ENCODE data around the gene ATP2C2. TPM values are rescaled to one million over a fixed set of nuclear protein-coding genes. Genes with fewer than 3 reads are reported as not detected.

Gene ATP2C2
- total RNA-seq, 1 donor from 2014 or later: 6.8 TPM

DNA sequence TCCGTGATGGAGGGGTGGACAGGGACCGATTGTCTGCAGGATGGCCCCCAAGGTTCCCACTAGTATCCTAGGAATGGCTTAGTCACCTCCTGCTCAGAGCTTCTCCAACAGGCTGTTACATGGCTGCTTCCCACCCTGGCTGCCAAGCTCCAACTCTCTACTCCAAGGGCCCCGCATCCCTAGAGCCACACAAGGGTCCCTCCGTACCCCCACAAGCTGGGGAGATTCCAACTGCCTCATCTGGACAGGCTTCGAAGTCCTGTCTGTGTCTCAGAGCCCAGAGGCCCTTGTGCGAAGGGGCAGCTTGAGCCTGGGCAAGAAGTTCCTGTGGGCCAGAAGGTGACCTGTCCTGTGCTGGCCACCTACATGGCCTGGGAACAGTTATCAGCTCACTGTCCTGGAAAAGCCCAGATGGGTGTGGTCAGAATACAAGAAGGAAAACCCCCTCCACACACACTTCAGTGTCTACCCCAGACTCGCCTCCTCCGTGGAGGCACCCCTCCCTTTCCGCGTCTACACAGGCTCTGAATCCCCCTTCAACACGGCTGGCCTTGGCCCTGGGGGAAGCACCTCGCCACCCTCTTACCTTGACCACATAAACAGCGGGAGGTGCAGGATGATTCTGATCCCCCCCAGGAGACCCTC, 135.5 kb downstream of the ATP2C2 start:
- peak overlapping the region; percentile 88 for H3K4me3 Mint-ChIP-seq (ENCODE audit: low read depth)
- peaks cover 3% of the 10 kb centered on the region for H3K27me3 Mint-ChIP-seq
- TF ChIP-seq, protein P1, sequence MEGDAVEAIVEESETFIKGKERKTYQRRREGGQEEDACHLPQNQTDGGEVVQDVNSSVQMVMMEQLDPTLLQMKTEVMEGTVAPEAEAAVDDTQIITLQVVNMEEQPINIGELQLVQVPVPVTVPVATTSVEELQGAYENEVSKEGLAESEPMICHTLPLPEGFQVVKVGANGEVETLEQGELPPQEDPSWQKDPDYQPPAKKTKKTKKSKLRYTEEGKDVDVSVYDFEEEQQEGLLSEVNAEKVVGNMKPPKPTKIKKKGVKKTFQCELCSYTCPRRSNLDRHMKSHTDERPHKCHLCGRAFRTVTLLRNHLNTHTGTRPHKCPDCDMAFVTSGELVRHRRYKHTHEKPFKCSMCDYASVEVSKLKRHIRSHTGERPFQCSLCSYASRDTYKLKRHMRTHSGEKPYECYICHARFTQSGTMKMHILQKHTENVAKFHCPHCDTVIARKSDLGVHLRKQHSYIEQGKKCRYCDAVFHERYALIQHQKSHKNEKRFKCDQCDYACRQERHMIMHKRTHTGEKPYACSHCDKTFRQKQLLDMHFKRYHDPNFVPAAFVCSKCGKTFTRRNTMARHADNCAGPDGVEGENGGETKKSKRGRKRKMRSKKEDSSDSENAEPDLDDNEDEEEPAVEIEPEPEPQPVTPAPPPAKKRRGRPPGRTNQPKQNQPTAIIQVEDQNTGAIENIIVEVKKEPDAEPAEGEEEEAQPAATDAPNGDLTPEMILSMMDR (IDR thresholded peaks at IDR 0.05; ENCODE audit: unreplicated experiment): no peak
- peaks cover 9% of the 10 kb centered on the region for H3K4me1 Mint-ChIP-seq (ENCODE audit: low read depth)
- H3K9me3 Mint-ChIP-seq (ENCODE audit: low read depth): no peaks in the 10 kb centered on the region
- no peak for DNase-seq (ENCODE audit: low spot score, unreplicated experiment)
- H3K27ac Mint-ChIP-seq: peak overlapping the region; percentile 71
- peaks cover 3% of the 10 kb centered on the region for H3K36me3 Mint-ChIP-seq (ENCODE audit: insufficient read depth)

DNA sequence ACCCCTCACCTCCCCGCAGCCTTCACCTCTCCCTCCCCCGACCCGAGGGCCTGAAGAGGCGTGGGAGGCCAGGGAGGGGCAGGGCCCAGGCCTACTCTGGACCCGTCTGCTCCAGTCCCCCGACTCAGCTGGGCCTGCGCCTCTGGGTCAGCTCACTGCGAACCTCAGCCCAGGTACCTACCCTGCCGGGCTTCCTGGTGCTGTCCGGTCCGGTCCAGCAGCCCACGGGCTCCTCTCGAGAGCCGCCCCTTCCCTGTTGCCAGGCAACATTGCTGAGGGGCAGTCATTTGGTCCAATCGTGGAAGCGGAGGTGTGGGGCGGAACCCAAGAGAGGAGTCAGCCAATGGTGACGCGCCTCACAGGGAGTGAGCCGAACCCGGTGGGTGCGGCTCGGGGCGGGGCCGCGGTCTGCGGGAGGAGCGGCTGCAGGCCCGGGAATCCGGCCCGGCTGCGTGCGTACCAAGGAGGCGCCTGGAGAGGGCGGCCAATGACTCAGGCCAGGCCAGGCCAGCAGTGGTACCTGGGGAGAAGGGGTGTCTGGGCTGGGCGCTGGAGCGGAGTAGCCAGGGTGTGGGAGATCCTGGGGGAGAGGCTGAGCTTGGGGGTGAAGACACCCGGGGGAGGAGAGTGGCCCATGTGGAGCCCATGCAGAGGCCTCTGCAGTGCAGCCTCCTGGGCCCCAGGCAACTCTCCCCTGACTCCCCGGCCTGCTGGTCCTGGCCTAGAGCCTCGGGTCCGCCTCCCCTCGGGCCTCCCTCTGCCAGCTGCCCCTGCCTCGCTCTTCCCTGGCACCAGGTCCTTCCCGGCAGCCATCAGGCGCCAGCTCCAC, 136.3 kb downstream of the ATP2C2 start, which contains the start of gene MEAK7:
Gene MEAK7 (minus strand): TSS at position 240 of the 829 bp plus-strand sequence. CDS start 6,573 bp downstream, outside the sequence.
- H3K27ac Mint-ChIP-seq: peak within 1 kb of the TSS; percentile 92
- H3K4me3 Mint-ChIP-seq (ENCODE audit: low read depth): peak within 1 kb of the TSS; percentile 88
- H3K9me3 Mint-ChIP-seq (ENCODE audit: low read depth): no peaks in the 10 kb centered on the region
- peaks cover 6% of the 10 kb centered on the region for H3K27me3 Mint-ChIP-seq
- H3K36me3 Mint-ChIP-seq (ENCODE audit: insufficient read depth): no peaks in the 10 kb centered on the region
- peak; percentile 98 for DNase-seq (ENCODE audit: low spot score, unreplicated experiment)
- TF ChIP-seq, protein P1 (IDR thresholded peaks at IDR 0.05; ENCODE audit: unreplicated experiment): no peak
- H3K4me1 Mint-ChIP-seq (ENCODE audit: low read depth): peaks cover 9% of the 10 kb centered on the region

DNA sequence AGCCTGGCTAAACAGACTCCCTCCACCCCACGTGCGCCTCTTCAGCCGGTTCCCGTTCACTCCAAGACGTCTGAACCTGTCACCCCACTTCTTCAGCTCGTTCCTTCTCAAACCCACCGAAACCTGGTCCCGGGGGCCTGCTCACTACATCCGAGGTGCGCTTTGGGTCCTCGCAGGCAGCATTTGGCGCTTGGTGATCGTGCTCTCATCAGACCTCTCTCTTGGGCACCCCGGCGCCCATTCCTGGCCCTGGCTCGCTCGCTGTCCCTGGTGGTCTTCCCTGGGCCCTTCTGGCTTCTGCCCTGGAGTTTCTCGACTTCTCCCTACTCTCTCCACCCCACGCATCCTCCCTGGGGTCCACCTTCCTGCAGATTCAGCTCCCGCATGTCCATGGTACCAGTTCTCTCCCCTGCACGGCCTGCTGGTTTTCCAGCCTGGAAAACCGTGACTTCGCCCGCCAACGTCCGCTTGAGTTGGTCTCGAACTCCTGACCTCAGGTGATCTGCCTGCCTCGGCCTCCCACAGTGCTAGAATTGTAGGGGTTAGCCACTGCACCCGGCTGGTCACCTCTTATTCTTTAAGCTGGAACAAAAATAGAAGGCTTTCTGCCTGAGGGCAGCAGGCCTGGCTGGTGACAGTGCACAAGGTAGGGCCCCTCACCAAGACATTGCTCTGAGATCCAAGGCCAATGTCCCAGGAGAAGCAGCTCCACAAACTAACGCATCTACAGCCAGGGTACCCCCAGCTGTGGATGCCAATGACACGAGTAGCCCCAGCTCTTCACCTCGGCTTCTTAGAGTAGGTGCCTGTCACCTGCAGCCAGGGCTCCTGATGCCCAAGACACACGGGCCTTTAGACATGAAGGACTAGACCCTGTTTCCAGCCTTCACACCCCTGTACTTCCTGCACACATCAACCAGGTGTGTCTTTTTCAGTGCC, 137.2 kb downstream of the ATP2C2 start:
- Mint-ChIP-seq H3K4me1 (ENCODE audit: low read depth) (peaks cover 9% of the 10 kb centered on the region), H3K36me3 (ENCODE audit: insufficient read depth) (no peaks in the 10 kb centered on the region), H3K27ac (peak overlapping the region; percentile 92), H3K4me3 (ENCODE audit: low read depth) (peak overlapping the region; percentile 88), H3K27me3 (peaks cover 10% of the 10 kb centered on the region), H3K9me3 (ENCODE audit: low read depth) (no peaks in the 10 kb centered on the region)
- TF ChIP-seq, protein P1 (IDR thresholded peaks at IDR 0.05; ENCODE audit: unreplicated experiment): no peak
- no peak for DNase-seq (ENCODE audit: low spot score, unreplicated experiment)

DNA sequence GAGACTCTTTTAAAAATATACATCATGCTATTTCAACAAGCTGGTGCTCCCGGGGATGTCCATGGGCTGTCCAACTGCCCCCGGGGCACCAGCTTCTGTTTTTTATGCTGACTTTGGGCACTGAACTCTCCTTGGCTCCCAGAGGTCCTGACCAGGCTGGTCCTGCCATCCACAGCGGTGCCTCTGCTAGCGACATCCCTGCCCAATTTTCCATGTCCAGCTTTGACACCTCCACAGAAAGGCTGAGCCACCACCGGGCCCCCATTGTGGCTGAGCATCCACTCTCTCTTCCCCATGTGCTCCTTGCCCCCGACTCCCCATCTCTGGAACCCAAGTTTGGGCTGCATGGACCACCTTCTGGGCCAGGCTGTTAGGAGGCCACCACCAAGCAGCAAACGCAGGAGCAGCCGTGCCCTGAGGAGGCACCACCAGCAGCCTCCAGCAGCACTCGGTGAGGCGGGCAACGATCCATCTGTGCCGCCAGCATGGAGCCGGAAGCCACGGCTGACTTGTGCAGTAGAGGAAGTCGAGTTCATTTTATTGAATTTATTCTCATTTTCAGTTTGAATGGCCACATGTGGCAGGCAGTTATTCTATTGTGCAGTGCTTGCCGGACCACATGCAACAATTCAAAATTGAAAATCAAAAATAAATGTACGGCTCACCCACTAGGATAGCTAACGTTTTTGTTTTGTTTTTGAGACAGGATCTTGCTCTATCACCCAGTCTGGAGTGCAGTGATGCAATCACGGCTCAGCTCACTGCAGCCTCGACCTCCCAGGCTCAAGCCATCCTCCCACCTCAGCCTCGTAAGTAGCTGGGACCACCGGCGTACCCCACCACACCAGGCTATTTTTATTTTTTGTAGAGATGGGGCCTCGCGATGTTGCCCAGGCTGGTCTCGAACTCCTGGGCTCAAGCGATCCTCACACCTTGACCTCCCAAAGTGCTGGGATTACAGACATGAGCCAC, 139.0 kb downstream of the ATP2C2 start:
- DNase-seq (ENCODE audit: low spot score, unreplicated experiment): no peak
- H3K36me3 Mint-ChIP-seq (ENCODE audit: insufficient read depth): no peaks in the 10 kb centered on the region
- peaks cover 11% of the 10 kb centered on the region for H3K4me1 Mint-ChIP-seq (ENCODE audit: low read depth)
- no peak overlapping the region for H3K27ac Mint-ChIP-seq
- no peaks in the 10 kb centered on the region for H3K9me3 Mint-ChIP-seq (ENCODE audit: low read depth)
- H3K27me3 Mint-ChIP-seq: peaks cover 10% of the 10 kb centered on the region
- TF ChIP-seq, protein P1 (IDR thresholded peaks at IDR 0.05; ENCODE audit: unreplicated experiment): no peak
- no peak overlapping the region for H3K4me3 Mint-ChIP-seq (ENCODE audit: low read depth)
